GM18868 (cell line): ENCODE measurements around the gene GZMM.

Experiments used
- ATAC-seq: cut with Tn5 transposase; IDR thresholded peaks from one replicate; pipeline ENCODE4 v1.9.1; 2021; ENCODE audit warnings: mild to moderate bottlenecking, moderate library complexity; ENCODE audit not compliant: unreplicated experiment

Gene GZMM

GRCh38 chr19:511101-511851 lies 32.6 kb upstream of the GZMM start:
- ATAC-seq = no peak

- ATAC-seq = no peak
Measured at GRCh38 chr19:512547-513365, 31.1 kb upstream of the GZMM start.

DNA sequence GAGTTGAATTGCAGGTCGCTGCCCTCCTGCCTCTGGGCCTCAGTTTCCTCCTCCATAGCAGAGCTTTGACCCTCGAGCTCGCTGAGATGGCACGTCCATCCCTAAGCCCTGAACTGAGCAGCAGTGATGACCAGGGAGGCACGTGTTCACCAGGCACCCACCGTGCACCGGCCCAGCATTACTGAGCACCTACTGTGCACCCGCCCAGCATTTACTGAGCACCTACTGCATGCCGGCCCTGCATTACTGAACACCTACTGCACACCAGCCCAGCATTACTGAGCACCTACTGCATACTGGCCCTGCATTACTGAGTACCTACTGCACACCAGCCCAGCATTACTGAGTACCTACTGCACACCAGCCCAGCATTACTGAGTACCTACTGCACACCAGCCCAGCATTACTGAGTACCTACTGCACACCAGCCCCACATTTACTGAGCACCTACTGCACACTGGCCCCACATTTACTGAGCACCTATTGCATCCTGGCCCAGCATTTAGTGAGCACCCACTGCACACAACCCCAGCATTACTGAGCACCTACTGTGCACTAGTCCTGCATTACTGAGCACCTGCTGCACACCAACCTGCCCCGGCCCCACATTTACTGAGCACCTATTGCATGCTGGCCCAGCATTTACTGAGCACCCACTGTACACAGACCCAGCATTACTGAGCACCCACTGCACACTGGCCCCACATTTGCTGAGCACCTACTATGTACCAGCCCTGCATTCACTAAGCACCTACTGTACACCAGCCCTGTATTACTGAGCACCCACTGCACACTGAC lies 30.3 kb upstream of the GZMM start:
- no peak for ATAC-seq

DNA sequence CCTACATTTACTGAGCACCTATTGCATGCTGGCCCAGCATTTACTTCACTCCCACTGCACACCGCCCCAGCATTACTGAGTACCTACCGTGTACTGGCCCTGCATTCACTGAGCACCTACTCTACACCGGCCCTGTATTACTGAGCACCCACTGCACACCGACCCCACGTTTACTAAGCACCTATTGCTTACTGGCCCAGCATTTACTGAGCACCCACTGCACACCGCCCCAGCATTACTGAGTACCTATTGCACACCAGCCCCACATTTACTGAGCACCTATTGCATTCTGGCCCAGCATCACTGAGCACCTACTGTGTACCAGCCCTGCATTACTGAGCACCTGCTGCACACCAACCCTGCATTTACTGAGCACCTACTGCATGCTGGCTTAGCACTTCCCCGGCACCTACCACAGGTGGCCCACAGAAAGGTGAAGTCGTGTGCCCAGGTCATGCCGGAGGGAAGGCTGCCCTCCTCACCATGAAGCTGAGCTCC lies 29.6 kb upstream of the GZMM start:
- no peak for ATAC-seq

DNA sequence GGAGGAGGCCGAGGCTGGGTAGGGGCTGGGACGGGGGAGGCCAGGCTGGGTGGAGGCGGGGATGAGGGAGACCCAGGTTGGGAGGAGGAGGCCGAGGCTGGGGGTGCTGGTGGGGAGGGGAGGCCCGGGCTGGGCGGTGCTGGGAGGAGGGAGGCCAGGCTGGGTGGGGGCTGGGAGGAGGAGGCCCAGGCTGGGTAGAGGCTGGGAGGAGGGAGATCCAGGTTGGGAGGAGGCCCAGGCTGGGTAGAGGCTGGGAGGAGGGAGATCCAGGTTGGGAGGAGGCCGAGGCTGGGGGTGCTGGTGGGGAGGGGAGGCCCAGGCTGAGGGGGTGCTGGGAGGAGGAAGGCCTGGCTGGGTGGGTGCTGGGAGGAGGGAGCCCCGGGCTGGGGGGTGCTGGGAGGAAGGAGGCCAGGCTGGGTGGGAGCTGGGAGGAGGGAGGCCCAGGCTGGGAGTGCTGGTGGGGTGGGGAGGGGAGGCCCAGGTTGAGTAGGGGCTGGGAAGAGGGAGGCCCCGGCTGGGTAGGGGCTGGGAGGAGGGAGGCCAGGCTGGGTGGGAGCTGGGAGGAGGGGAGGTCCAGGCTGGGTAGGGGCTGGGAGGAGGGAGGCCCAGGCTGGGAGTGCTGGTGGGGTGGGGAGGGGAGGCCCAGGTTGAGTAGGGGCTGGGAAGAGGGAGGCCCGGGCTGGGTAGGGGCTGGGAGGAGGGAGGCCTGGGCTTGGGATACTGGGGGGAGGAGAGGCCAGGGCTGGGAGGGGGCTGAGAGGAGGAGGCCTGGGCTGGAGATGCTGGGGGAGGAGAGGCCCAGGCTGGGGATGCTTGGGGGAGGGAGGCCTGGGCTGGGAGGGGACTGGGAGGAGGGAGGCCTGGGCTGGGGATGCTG lies 25.9 kb upstream of the GZMM start:
- ATAC-seq = no peak

DNA sequence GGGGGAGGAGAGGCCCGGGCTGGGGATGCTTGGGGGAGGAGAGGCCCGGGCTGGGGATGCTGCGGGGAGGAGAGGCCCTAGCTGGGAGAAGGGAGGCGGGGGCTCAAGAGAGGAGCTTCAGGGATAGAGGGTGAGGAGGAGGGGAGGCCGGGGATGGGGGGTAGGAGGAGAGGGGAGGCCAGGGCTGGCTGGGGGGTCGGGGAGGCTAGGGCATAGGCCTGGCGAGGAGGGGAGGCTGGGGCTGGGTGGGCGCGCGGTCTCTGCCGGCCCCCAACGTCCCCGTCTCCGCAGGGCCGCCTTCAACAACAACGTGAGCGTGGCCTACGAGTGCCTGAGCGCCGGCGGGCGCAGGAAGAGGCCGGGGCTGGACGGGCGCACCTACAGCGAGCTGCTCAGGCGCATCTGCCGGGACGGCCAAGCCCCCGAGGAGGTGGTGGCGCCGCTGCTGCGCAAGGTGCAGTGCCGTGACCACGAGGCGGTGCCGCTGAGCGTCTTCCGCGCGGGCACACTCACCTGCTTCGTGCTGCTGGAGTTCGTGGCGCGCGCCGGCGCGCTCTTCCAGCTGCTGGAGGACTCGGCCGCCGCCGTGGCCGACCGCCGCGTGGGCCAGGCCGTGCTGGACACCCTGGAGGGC lies 25.1 kb upstream of the GZMM start:
- ATAC-seq = no peak

DNA sequence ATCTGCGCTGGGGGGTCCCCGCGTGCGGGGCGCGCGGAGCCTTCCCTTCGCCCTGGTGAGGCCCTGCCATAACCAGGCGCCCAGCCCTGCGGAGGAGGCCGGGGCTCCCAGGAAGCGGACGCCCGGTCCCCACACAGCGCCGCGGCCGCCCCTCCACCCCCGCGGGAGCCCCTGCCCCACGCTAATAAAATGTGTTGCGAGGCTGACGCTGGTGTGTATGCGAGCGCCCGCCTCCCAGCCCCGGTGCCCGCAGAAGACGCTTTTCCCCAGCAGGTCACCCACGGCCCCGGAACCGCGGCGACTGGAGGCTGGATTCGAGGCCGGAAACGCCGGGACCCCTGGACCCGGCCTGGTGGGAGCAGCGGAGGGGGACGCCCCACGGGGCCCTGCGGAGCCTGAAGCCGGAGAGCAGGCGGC lies 24.4 kb upstream of the GZMM start:
- no peak for ATAC-seq

GRCh38 chr19:522726-523125 lies 21.1 kb upstream of the GZMM start:
- no peak for ATAC-seq

- no peak for ATAC-seq
Measured at GRCh38 chr19:524062-524674, 19.7 kb upstream of the GZMM start.

DNA sequence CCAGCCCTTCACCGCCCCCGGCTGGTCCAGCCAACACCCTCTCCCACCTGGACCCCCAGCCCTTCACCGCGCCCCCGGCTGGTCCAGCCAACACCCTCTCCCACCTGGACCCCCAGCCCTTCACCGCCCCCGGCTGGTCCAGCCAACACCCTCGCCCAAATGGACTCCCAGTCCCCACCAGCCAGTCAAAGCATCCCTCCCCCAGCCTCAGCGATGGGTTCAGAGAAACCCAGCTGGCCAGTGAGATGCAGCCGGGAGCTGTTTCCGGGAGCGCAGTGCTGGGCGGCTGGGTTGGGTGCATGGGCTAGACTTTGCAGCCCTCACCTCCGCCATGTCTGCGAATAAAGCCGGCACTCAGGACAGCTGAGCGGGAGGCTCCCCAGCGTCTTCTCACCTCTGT lies 18.8 kb upstream of the GZMM start:
- no peak for ATAC-seq

DNA sequence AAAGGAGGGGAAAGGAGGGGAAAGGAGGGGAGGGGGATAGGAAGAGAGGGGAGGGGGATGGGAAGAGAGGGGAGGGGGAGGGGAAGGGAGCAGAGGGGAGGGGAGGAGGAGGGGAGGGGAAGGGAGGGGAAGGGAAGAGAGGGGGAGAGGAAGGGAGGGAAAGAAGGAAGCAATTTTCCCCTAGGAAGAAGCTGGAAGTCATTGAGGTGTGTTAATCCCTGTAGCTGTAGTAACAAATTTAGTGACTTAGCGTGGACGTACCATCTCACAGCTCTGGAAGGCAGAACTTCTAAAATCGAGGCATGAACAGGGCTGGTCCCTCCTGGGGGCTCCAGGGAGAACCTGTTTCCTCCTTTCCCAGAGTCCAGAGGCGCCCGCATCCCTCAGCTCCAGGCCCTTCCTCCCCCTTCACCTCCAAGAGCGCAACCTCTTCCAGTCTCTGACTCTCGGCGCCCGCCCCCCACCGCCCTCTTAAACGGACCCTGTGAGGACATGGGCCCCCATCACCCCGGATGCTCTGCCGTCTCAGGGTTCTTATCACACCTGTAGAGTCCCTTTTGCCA lies 17.9 kb upstream of the GZMM start:
- ATAC-seq = no peak

DNA sequence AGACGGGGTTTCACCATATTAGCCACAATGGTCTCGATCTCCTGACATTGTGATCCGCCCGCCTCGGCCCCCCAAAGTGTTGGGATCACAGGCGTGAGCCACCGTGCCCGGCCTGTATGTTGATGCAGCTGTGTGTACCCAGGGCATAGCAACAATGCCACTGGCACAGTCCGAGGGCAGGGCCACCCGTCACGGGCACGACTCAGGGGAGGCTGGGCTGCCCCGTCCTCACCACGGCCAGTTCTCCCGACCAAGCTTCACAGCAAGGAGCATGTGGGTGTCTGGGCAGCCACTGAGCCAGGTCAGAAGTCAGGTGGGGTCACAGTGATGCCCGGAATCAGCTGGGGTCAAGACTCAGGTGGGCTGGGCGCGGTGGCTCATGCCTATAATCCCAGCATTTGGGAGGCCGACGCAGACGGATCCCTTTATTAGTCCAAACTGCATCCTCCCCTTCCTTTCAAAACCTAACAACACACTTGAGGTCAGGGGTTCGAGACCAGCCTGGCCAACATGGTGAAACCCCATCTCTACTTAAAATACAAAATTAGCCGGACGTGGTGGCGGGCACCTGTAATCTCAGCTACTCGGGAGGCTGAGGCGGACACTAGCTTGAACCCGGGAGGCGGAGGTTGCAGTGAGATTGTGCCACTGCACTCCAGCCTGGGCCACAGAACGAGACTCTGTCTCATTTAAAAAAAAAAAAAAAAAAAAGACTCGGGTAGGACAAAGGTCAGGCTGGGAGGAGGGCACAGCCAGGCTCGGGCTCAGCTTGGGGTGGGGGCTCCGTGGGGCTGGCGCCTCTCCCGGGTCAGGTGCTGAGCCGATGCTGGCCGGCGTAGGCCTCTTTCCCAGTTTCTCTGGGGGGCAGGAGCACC lies 13.5 kb upstream of the GZMM start:
- ATAC-seq = no peak

DNA sequence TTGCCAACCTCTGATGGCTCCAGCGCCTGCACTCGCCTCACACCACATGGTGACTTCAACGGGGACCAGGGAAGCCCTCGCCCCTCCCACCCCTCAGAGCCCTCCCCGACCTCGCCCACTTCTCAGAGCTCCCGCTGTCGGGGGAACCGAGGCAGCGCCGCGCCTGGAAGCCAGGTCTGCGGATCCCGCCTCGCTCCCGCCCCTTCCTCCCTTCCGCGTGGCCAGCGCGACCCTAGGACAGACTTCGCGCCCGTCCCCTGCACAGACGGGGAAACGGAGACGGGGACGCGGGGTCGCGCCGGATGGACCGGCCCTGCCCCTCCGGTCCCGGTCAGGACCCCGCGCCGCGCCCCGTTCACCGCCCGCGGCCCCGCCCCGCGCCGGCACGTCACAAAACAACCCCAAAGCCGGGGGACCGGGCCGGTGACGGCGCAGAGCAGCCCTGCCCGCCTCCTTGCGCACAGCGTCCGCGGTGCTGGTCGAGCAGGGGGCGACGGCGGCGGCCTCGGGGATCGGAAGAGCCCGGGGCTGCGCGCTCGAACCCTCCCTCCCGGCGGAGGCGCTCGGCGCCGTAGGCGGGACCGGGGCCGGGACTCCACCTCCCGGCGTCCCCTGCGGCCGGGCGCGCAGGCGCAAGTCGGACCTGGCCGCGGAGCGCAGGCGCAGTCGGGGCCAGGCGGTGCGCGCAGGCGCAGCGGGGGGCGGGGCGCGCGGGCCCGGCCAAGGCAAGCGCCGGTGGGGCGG lies 12.7 kb upstream of the GZMM start:
- peak; percentile 69 for ATAC-seq

- ATAC-seq = no peak
Measured at GRCh38 chr19:531753-532560, 11.9 kb upstream of the GZMM start, which contains the start of gene CDC34. Gene CDC34, plus strand, starts transcription at chr19:531760. Its CDS starts 172 bp downstream, at chr19:531932.

- ATAC-seq = no peak
Measured at GRCh38 chr19:532561-533363, 11.1 kb upstream of the GZMM start.
